Measurements from ENCODE around the gene DGAT2.

DGAT2 gene

DNA sequence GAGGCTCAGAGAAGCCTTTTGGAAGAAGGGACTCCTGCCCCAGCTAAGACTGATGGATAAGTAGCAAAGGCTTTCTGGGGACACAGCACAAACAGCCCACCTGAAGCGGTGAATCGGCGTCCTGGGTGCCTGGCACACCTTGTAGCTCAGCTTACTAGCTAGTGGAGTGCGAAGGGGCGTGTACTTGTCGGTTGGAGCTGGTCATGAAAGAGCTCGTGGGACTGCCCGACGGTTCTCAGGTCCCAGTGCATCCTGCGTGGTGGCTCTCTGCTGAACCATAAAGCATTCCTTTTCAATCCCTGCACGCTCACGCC, 45.7 kb downstream of the DGAT2 start:
- H3K36me3 ChIP-seq (ENCODE audit: insufficient read depth, low read length) = no peaks in the 10 kb centered on the region
- H3K9me3 ChIP-seq (ENCODE audit: low read depth, low read length) = no peaks in the 10 kb centered on the region
- TF ChIP-seq FOXP2 (optimal IDR thresholded peaks at IDR 0.05; ENCODE audit: control extremely low read depth, extremely low read length, insufficient read depth) (no peak), EZH2 (IDR thresholded peaks at IDR 0.05) (no peak), POLR2AphosphoS5 (IDR thresholded peaks at IDR 0.05; ENCODE audit: borderline replicate concordance, low read depth, low read length) (no peak)
- H3K4me3 ChIP-seq = peak overlapping the region; percentile 87
- H3K9ac ChIP-seq (ENCODE audit: insufficient read length) = peak overlapping the region; percentile 38
- DNase-seq (ENCODE audit: low read depth, low spot score) = no peak
- H3K27ac ChIP-seq = no peak overlapping the region

DNA sequence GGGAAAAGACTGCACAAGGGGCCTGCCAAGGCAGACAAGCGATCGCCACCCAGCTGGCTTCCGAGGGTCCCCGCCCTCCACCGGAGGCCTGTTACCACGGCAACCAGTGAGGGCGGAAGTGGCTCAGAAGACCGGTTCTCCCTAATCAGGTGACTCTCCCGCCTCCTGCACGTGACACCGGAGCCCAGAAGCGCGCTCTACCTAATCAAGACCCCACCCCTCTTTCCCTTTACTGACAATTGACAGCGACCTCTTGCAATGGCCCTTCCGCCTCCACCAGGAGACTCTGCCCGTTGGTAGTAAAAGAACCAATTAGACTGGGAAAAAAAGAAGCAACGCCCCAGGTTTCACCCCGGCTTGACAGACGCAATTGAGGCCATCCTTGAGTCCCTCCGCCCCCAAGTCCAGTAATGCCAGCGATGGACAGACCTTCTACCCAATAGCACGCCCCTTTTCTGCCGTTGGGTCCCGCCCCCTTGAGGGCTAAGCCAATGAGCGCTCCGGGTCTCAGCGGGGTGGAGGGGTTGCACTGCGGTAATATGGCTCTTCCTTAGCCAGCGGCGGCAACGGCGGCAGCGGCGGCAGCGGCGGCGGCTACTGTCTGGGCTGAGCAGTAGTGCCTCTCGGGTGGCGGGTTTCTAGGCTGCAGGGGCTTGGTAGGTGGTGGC, 46.2 kb downstream of the DGAT2 start, which contains the start of gene UVRAG:
Gene UVRAG (plus strand): TSS at position 534 of the 668 bp plus-strand sequence. CDS start 198 bp downstream, outside the sequence.
- Histone ChIP-seq H3K9ac (ENCODE audit: insufficient read length) (peak within 1 kb of the TSS; percentile 82), H3K4me3 (peak within 1 kb of the TSS; percentile 87), H3K9me3 (ENCODE audit: low read depth, low read length) (no peaks in the 10 kb centered on the region), H3K36me3 (ENCODE audit: insufficient read depth, low read length) (no peaks in the 10 kb centered on the region), H3K27ac (no peak within 1 kb of the TSS)
- peak; percentile 95 for DNase-seq (ENCODE audit: low read depth, low spot score)
- TF ChIP-seq EZH2 (IDR thresholded peaks at IDR 0.05) = no peak
- TF ChIP-seq POLR2AphosphoS5 (IDR thresholded peaks at IDR 0.05; ENCODE audit: borderline replicate concordance, low read depth, low read length) = peak; percentile 83
- TF ChIP-seq FOXP2 (optimal IDR thresholded peaks at IDR 0.05; ENCODE audit: control extremely low read depth, extremely low read length, insufficient read depth) = no peak

DNA sequence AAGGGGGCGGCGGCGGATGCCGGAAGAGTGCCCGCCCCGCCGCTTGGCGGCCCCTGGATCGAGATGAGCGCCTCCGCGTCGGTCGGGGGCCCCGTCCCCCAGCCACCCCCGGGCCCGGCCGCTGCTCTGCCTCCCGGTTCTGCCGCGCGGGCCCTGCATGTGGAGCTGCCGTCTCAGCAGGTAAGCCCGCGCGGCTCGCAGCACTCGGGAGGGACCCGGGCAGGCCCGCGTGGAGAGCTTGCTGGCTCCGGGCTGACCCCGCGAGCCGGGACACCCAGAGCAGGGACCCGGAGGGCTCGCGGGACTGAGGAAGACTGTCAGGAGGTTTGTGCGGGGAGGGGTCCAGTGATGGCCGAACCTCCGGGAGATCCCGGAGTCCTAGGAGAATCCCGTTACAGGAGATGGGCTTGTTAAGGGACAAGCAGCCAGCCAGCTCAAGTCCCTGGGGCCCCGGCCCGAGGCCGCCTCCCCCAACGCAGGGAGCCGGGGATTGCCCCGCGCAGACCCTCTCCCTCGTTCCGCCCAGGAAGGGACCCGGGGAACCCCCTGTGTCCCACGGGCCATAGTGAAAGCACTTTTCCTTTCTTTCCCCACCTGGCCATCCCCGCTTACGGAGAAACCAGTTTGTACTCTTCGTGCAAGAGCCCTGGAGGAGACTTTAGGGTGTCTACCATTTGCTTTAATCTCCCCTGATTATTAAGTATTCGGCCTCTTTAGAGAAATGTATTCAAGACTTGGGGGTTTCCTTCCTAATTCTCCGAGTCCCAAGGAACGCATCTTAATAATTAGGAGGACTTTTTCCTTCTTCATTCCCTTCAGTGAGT, 47.0 kb downstream of the DGAT2 start:
- peak overlapping the region; percentile 87 for H3K4me3 ChIP-seq
- no peak overlapping the region for H3K27ac ChIP-seq
- TF ChIP-seq POLR2AphosphoS5 (IDR thresholded peaks at IDR 0.05; ENCODE audit: borderline replicate concordance, low read depth, low read length) (no peak), EZH2 (IDR thresholded peaks at IDR 0.05) (no peak), FOXP2 (optimal IDR thresholded peaks at IDR 0.05; ENCODE audit: control extremely low read depth, extremely low read length, insufficient read depth) (no peak)
- H3K9ac ChIP-seq (ENCODE audit: insufficient read length) = peak overlapping the region; percentile 82
- H3K36me3 ChIP-seq (ENCODE audit: insufficient read depth, low read length) = no peaks in the 10 kb centered on the region
- no peak for DNase-seq (ENCODE audit: low read depth, low spot score)
- H3K9me3 ChIP-seq (ENCODE audit: low read depth, low read length) = no peaks in the 10 kb centered on the region

GRCh38 chr11:75816561-75817239, 48.1 kb downstream of the DGAT2 start:
- no peak for DNase-seq (ENCODE audit: low read depth, low spot score)
- Histone ChIP-seq H3K9ac (ENCODE audit: insufficient read length) (no peak overlapping the region), H3K9me3 (ENCODE audit: low read depth, low read length) (no peaks in the 10 kb centered on the region), H3K27ac (no peak overlapping the region), H3K36me3 (ENCODE audit: insufficient read depth, low read length) (no peaks in the 10 kb centered on the region), H3K4me3 (peak overlapping the region; percentile 87)
- TF ChIP-seq FOXP2 (optimal IDR thresholded peaks at IDR 0.05; ENCODE audit: control extremely low read depth, extremely low read length, insufficient read depth) = no peak
- TF ChIP-seq EZH2 (IDR thresholded peaks at IDR 0.05) = no peak
- TF ChIP-seq POLR2AphosphoS5 (IDR thresholded peaks at IDR 0.05; ENCODE audit: borderline replicate concordance, low read depth, low read length) = no peak

- Histone ChIP-seq H3K9ac (ENCODE audit: insufficient read length) (no peak overlapping the region), H3K4me3 (no peak overlapping the region), H3K27ac (no peak overlapping the region), H3K36me3 (ENCODE audit: insufficient read depth, low read length) (no peaks in the 10 kb centered on the region), H3K9me3 (ENCODE audit: low read depth, low read length) (no peaks in the 10 kb centered on the region)
- DNase-seq (ENCODE audit: low read depth, low spot score) = no peak
- no peak for TF ChIP-seq POLR2AphosphoS5 (IDR thresholded peaks at IDR 0.05; ENCODE audit: borderline replicate concordance, low read depth, low read length)
- no peak for TF ChIP-seq EZH2 (IDR thresholded peaks at IDR 0.05)
- no peak for TF ChIP-seq FOXP2 (optimal IDR thresholded peaks at IDR 0.05; ENCODE audit: control extremely low read depth, extremely low read length, insufficient read depth)
These were observed 52.1 kb downstream of the DGAT2 start for GRCh38 chr11:75820645-75821044.

GRCh38 chr11:75821202-75821601, 52.6 kb downstream of the DGAT2 start:
- H3K4me3 ChIP-seq = no peak overlapping the region
- H3K9me3 ChIP-seq (ENCODE audit: low read depth, low read length) = no peaks in the 10 kb centered on the region
- H3K36me3 ChIP-seq (ENCODE audit: insufficient read depth, low read length) = no peaks in the 10 kb centered on the region
- TF ChIP-seq POLR2AphosphoS5 (IDR thresholded peaks at IDR 0.05; ENCODE audit: borderline replicate concordance, low read depth, low read length) = no peak
- no peak for TF ChIP-seq FOXP2 (optimal IDR thresholded peaks at IDR 0.05; ENCODE audit: control extremely low read depth, extremely low read length, insufficient read depth)
- TF ChIP-seq EZH2 (IDR thresholded peaks at IDR 0.05) = no peak
- DNase-seq (ENCODE audit: low read depth, low spot score) = no peak
- H3K27ac ChIP-seq = no peak overlapping the region
- no peak overlapping the region for H3K9ac ChIP-seq (ENCODE audit: insufficient read length)

DNA sequence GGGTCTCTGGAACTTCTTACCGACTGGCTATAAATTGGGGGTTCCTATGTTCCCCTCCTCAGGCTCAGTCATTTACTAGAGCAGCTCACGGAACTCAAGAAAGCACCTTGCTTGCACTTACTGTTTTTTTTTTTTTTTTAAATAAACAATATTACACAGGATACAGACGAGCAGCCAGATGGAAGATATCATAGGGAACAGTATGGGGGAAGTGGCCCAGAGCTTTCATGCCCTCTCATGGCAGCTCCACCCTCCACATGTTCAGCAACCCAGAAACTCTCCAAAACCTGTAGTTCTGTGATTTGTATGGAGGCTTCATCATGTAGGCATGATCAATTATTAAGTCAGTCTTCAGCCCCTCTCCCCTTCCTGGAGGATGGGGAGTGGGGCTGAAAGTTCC, 54.0 kb downstream of the DGAT2 start:
- no peak overlapping the region for H3K27ac ChIP-seq

GRCh38 chr11:75823415-75823814, 54.8 kb downstream of the DGAT2 start:
- no peaks in the 10 kb centered on the region for H3K36me3 ChIP-seq (ENCODE audit: insufficient read depth, low read length)

More for the DNA sequence above, 54.0 kb downstream of the DGAT2 start:
- H3K36me3 ChIP-seq (ENCODE audit: insufficient read depth, low read length) = no peaks in the 10 kb centered on the region
- no peaks in the 10 kb centered on the region for H3K9me3 ChIP-seq (ENCODE audit: low read depth, low read length)
- TF ChIP-seq POLR2AphosphoS5 (IDR thresholded peaks at IDR 0.05; ENCODE audit: borderline replicate concordance, low read depth, low read length) = no peak
- TF ChIP-seq EZH2 (IDR thresholded peaks at IDR 0.05) = no peak
- no peak for TF ChIP-seq FOXP2 (optimal IDR thresholded peaks at IDR 0.05; ENCODE audit: control extremely low read depth, extremely low read length, insufficient read depth)
- H3K9ac ChIP-seq (ENCODE audit: insufficient read length) = no peak overlapping the region
- no peak for DNase-seq (ENCODE audit: low read depth, low spot score)
- no peak overlapping the region for H3K4me3 ChIP-seq

More at GRCh38 chr11:75823415-75823814, 54.8 kb downstream of the DGAT2 start:
- Histone ChIP-seq H3K9me3 (ENCODE audit: low read depth, low read length) (no peaks in the 10 kb centered on the region), H3K9ac (ENCODE audit: insufficient read length) (no peak overlapping the region), H3K27ac (no peak overlapping the region), H3K4me3 (no peak overlapping the region)
- no peak for DNase-seq (ENCODE audit: low read depth, low spot score)
- no peak for TF ChIP-seq EZH2 (IDR thresholded peaks at IDR 0.05)
- no peak for TF ChIP-seq FOXP2 (optimal IDR thresholded peaks at IDR 0.05; ENCODE audit: control extremely low read depth, extremely low read length, insufficient read depth)
- TF ChIP-seq POLR2AphosphoS5 (IDR thresholded peaks at IDR 0.05; ENCODE audit: borderline replicate concordance, low read depth, low read length) = no peak

Data from SK-N-MC (cell line).